CD8-positive, alpha-beta memory T cell (primary cell): ENCODE data around the gene SPATS2L. TPM values are rescaled to one million over a fixed set of nuclear protein-coding genes. Genes with fewer than 3 reads are reported as not detected.
A peak's percentile ranks its signal among the peaks of the same experiment; 100 is the strongest.

Experiments
- CTCF ChIA-PET: fragments of 350-600 bp; sonication (Branson Sonifier 250); formaldehyde crosslinking; loops from one replicate; lab custom pipeline; 2021; ENCODE audit warnings: antibody characterized with exemption; lab: Charles Lee
- POLR2A ChIA-PET: fragments of 350-600 bp; sonication (Branson Sonifier 250); formaldehyde crosslinking; loops from one replicate; lab custom pipeline; 2021; ENCODE audit warnings: antibody characterized with exemption; lab: Charles Lee
- DNase-seq, 5 donors: peaks; one replicate each; pipeline versions ENCODE4 v3.0.0 to v3.0.0-alpha.2; 2020 to 2022; ENCODE audit warnings: mixed read lengths in 1 of 5
- H3K27ac ChIP-seq: one replicate; pipeline ENCODE4 v1.7.0; 2013; ENCODE audit warnings: low read depth, mild to moderate bottlenecking, low read length, moderate library complexity
- H3K27me3 ChIP-seq: 2 replicates; pipeline ENCODE4 v1.7.0; 2013; ENCODE audit warnings: low read length, mild to moderate bottlenecking; ENCODE audit not compliant: insufficient read depth, poor library complexity, severe bottlenecking
- H3K36me3 ChIP-seq: 2 replicates; pipeline ENCODE4 v1.7.0; 2013; ENCODE audit warnings: mild to moderate bottlenecking, low read length, moderate library complexity; ENCODE audit not compliant: insufficient read depth
- H3K4me1 ChIP-seq: 2 replicates; pipeline ENCODE4 v1.7.0; 2013; ENCODE audit warnings: mild to moderate bottlenecking, low read length, moderate library complexity; ENCODE audit not compliant: insufficient read depth
- H3K4me3 ChIP-seq: 2 replicates; pipeline ENCODE4 v1.7.0; 2013; ENCODE audit warnings: mild to moderate bottlenecking, low read length
- H3K9me3 ChIP-seq: 2 replicates; pipeline ENCODE4 v1.7.0; 2013; ENCODE audit warnings: mild to moderate bottlenecking, low read length
- H3K27ac Mint-ChIP-seq, 8 donors: one replicate each; pipeline ENCODE4 v1.8.0; 2020 to 2021; ENCODE audit warnings: mixed read lengths in 8 of 8, mild to moderate bottlenecking in 6 of 8, inconsistent platforms in 3 of 8, moderate library complexity in 3 of 8
- H3K27me3 Mint-ChIP-seq, 2 donors: one replicate each; pipeline ENCODE4 v1.8.0; 2020 to 2021; ENCODE audit warnings: mixed read lengths in 2 of 2, mild to moderate bottlenecking in 1 of 2, moderate library complexity in 1 of 2
- H3K36me3 Mint-ChIP-seq, 3 donors: one replicate each; pipeline ENCODE4 v1.8.0; 2020 to 2021; ENCODE audit warnings: mixed read lengths in 3 of 3, inconsistent platforms in 1 of 3, mild to moderate bottlenecking in 1 of 3
- H3K4me1 Mint-ChIP-seq, 3 donors: one replicate each; pipeline ENCODE4 v1.8.0; 2020 to 2021; ENCODE audit warnings: mixed read lengths in 3 of 3, inconsistent platforms in 1 of 3, mild to moderate bottlenecking in 1 of 3
- H3K4me3 Mint-ChIP-seq, 7 donors: one replicate each; pipeline ENCODE4 v1.8.0; 2020 to 2021; ENCODE audit warnings: mixed read lengths in 7 of 7, mild to moderate bottlenecking in 6 of 7, moderate library complexity in 4 of 7, inconsistent platforms in 2 of 7
- H3K9me3 Mint-ChIP-seq, 5 donors: one replicate each; pipeline ENCODE4 v1.8.0; 2020 to 2022; ENCODE audit warnings: mixed read lengths in 5 of 5, mild to moderate bottlenecking in 3 of 5, moderate library complexity in 2 of 5, inconsistent platforms in 1 of 5
- polyA plus RNA-seq: library from polyadenylated mRNA; unstranded; fragments of 300-500 nt; fragmentation: Illumina TruSeq; gene quantifications from one replicate; pipeline ENCODE4 v1.2.3, GENCODE V29; 2021
- total RNA-seq, 2 experiments: library from RNA; stranded (reverse); gene quantifications; one replicate each; pipeline ENCODE4 v1.2.3, GENCODE V29; 2021

SPATS2L gene
- total and polyA plus RNA-seq, 3 experiments from 2014 or later: 11.3 to 22.2 (median 21.8) TPM

- Histone ChIP-seq H3K27ac (no peak overlapping the region), H3K36me3 (no peaks in the 10 kb centered on the region), H3K4me1 (no peaks in the 10 kb centered on the region), H3K27me3 (no peaks in the 10 kb centered on the region), H3K4me3 (no peak overlapping the region), H3K9me3 (no peaks in the 10 kb centered on the region)
- H3K36me3 Mint-ChIP-seq: peaks cover 0 to 10% (median 5%) of the 10 kb centered on the region in 3 donors
- no peaks in the 10 kb centered on the region for H3K9me3 Mint-ChIP-seq
- H3K27ac Mint-ChIP-seq: no peak overlapping the region
- CTCF ChIA-PET: no interaction called here
- POLR2A ChIA-PET: no interaction called here
- no peak for DNase-seq
- no peaks in the 10 kb centered on the region for H3K27me3 Mint-ChIP-seq
- H3K4me1 Mint-ChIP-seq: peaks cover 0 to 12% (median 4%) of the 10 kb centered on the region in 3 donors
- no peak overlapping the region for H3K4me3 Mint-ChIP-seq
These were observed 143.8 kb downstream of the SPATS2L start for GRCh38 chr2:200450288-200450687.

- Histone ChIP-seq H3K4me3 (no peak overlapping the region), H3K36me3 (no peaks in the 10 kb centered on the region), H3K27me3 (no peaks in the 10 kb centered on the region), H3K4me1 (no peaks in the 10 kb centered on the region), H3K27ac (no peak overlapping the region), H3K9me3 (no peaks in the 10 kb centered on the region)
- H3K36me3 Mint-ChIP-seq: peaks cover 0 to 10% (median 5%) of the 10 kb centered on the region in 3 donors
- no peaks in the 10 kb centered on the region for H3K27me3 Mint-ChIP-seq
- DNase-seq: no peak
- H3K4me3 Mint-ChIP-seq: no peak overlapping the region
- no peaks in the 10 kb centered on the region for H3K9me3 Mint-ChIP-seq
- CTCF ChIA-PET: no interaction called here
- no peak overlapping the region for H3K27ac Mint-ChIP-seq
- H3K4me1 Mint-ChIP-seq: peaks cover 4 to 22% (median 10%) of the 10 kb centered on the region in 3 donors
- POLR2A ChIA-PET: no interaction called here
These were observed 145.0 kb downstream of the SPATS2L start for GRCh38 chr2:200451511-200451910.

- no peaks in the 10 kb centered on the region for H3K27me3 Mint-ChIP-seq
- H3K27ac Mint-ChIP-seq: no peak overlapping the region
- Histone ChIP-seq H3K4me1 (no peaks in the 10 kb centered on the region), H3K36me3 (no peaks in the 10 kb centered on the region), H3K9me3 (no peaks in the 10 kb centered on the region), H3K27ac (no peak overlapping the region), H3K4me3 (no peak overlapping the region), H3K27me3 (no peaks in the 10 kb centered on the region)
- peaks cover 4 to 29% (median 10%) of the 10 kb centered on the region in 3 donors for H3K4me1 Mint-ChIP-seq
- peaks cover 0 to 10% (median 5%) of the 10 kb centered on the region in 3 donors for H3K36me3 Mint-ChIP-seq
- H3K4me3 Mint-ChIP-seq: no peak overlapping the region
- CTCF ChIA-PET: no interaction called here
- POLR2A ChIA-PET: no interaction called here
- no peaks in the 10 kb centered on the region for H3K9me3 Mint-ChIP-seq
- no peak for DNase-seq
These were observed 145.9 kb downstream of the SPATS2L start for GRCh38 chr2:200452377-200452776.

- no peak overlapping the region for H3K27ac Mint-ChIP-seq
- Histone ChIP-seq H3K36me3 (no peaks in the 10 kb centered on the region), H3K9me3 (no peaks in the 10 kb centered on the region), H3K27me3 (no peaks in the 10 kb centered on the region), H3K4me3 (no peak overlapping the region), H3K27ac (no peak overlapping the region), H3K4me1 (no peaks in the 10 kb centered on the region)
- ChIA-PET CTCF (no interaction called here), POLR2A (no interaction called here)
- H3K4me1 Mint-ChIP-seq: peaks cover 4 to 29% (median 10%) of the 10 kb centered on the region in 3 donors
- H3K4me3 Mint-ChIP-seq: no peak overlapping the region
- no peaks in the 10 kb centered on the region for H3K9me3 Mint-ChIP-seq
- H3K27me3 Mint-ChIP-seq: no peaks in the 10 kb centered on the region
- DNase-seq: no peak
- H3K36me3 Mint-ChIP-seq: peaks cover 0 to 10% (median 5%) of the 10 kb centered on the region in 3 donors
These were observed 146.8 kb downstream of the SPATS2L start for GRCh38 chr2:200453142-200453852.

- H3K4me1 Mint-ChIP-seq: peaks cover 4 to 29% (median 10%) of the 10 kb centered on the region in 3 donors
These were observed 147.5 kb downstream of the SPATS2L start for GRCh38 chr2:200453853-200454534.

GRCh38 chr2:200454927-200455801, 148.7 kb downstream of the SPATS2L start:
- Mint-ChIP-seq H3K4me3 (no peak overlapping the region), H3K27ac (no peak overlapping the region), H3K4me1 (peaks cover 4 to 29% (median 10%) of the 10 kb centered on the region in 3 donors), H3K27me3 (no peaks in the 10 kb centered on the region), H3K36me3 (peaks cover 0 to 10% (median 5%) of the 10 kb centered on the region in 3 donors), H3K9me3 (no peaks in the 10 kb centered on the region)
- CTCF ChIA-PET: no interaction called here
- H3K4me3 ChIP-seq: no peak overlapping the region
- no peak for DNase-seq
- H3K27ac ChIP-seq: no peak overlapping the region
- no peaks in the 10 kb centered on the region for H3K4me1 ChIP-seq
- H3K36me3 ChIP-seq: no peaks in the 10 kb centered on the region
- no peaks in the 10 kb centered on the region for H3K9me3 ChIP-seq
- H3K27me3 ChIP-seq: no peaks in the 10 kb centered on the region
- POLR2A ChIA-PET: no interaction called here

More at GRCh38 chr2:200453853-200454534, 147.5 kb downstream of the SPATS2L start:
- H3K36me3 ChIP-seq: no peaks in the 10 kb centered on the region
- no peak for DNase-seq
- H3K27ac ChIP-seq: no peak overlapping the region
- no peaks in the 10 kb centered on the region for H3K27me3 ChIP-seq
- H3K4me3 ChIP-seq: no peak overlapping the region
- ChIA-PET POLR2A (no interaction called here), CTCF (no interaction called here)
- no peaks in the 10 kb centered on the region for H3K4me1 ChIP-seq
- Mint-ChIP-seq H3K27me3 (no peaks in the 10 kb centered on the region), H3K4me3 (no peak overlapping the region), H3K9me3 (no peaks in the 10 kb centered on the region), H3K36me3 (peaks cover 0 to 10% (median 5%) of the 10 kb centered on the region in 3 donors), H3K27ac (peak overlapping the region in 1 of 8 donors; percentile 26)
- H3K9me3 ChIP-seq: no peaks in the 10 kb centered on the region

GRCh38 chr2:200455958-200456421, 149.5 kb downstream of the SPATS2L start:
- Mint-ChIP-seq H3K27me3 (no peaks in the 10 kb centered on the region), H3K9me3 (no peaks in the 10 kb centered on the region), H3K4me1 (peaks cover 4 to 29% (median 10%) of the 10 kb centered on the region in 3 donors), H3K27ac (peak overlapping the region in 4 of 8 donors; percentile 23 to 58 (median 50)), H3K36me3 (peaks cover 0 to 7% (median 0%) of the 10 kb centered on the region in 3 donors), H3K4me3 (peak overlapping the region in 2 of 7 donors; percentile 3 to 38)
- DNase-seq: no peak
- ChIA-PET POLR2A (no interaction called here), CTCF (interaction anchor here (1.7 kb wide), 1 partner anchor 15 kb away, joined by 4 read pairs; no protein-coding TSS in a partner anchor)
- no peaks in the 10 kb centered on the region for H3K9me3 ChIP-seq
- H3K36me3 ChIP-seq: no peaks in the 10 kb centered on the region
- H3K27me3 ChIP-seq: no peaks in the 10 kb centered on the region
- no peaks in the 10 kb centered on the region for H3K4me1 ChIP-seq
- H3K4me3 ChIP-seq: no peak overlapping the region
- H3K27ac ChIP-seq: no peak overlapping the region
